ENCODE results near the gene SMIM29.

SMIM29 gene

GRCh38 chr6:34226066-34226465, 22.7 kb downstream of the SMIM29 start:
- no peak for DNase-seq (ENCODE audit: low read depth)

- no peak for DNase-seq (ENCODE audit: low read depth)
Observed at GRCh38 chr6:34225551-34225950, 23.3 kb downstream of the SMIM29 start.

GRCh38 chr6:34223956-34224940, 24.6 kb downstream of the SMIM29 start:
- DNase-seq (ENCODE audit: low read depth): peak; percentile 93

GRCh38 chr6:34223381-34223955, 25.3 kb downstream of the SMIM29 start:
- no peak for DNase-seq (ENCODE audit: low read depth)

GRCh38 chr6:34218691-34219090, 30.1 kb downstream of the SMIM29 start:
- DNase-seq (ENCODE audit: low read depth): no peak

- DNase-seq (ENCODE audit: low read depth): no peak
Observed at GRCh38 chr6:34213772-34214171, 35.0 kb downstream of the SMIM29 start.

GRCh38 chr6:34207695-34208443, 40.9 kb downstream of the SMIM29 start:
- no peak for DNase-seq (ENCODE audit: low read depth)

GRCh38 chr6:34206726-34207125, 42.1 kb downstream of the SMIM29 start:
- DNase-seq (ENCODE audit: low read depth): no peak

GRCh38 chr6:34205916-34206315, 42.9 kb downstream of the SMIM29 start:
- DNase-seq (ENCODE audit: low read depth): no peak

GRCh38 chr6:34205466-34205865, 43.3 kb downstream of the SMIM29 start:
- DNase-seq (ENCODE audit: low read depth): no peak

GRCh38 chr6:34204693-34205092, 44.1 kb downstream of the SMIM29 start:
- DNase-seq (ENCODE audit: low read depth): no peak

GRCh38 chr6:34202329-34203201, 46.2 kb downstream of the SMIM29 start:
- DNase-seq (ENCODE audit: low read depth): no peak

- no peak for DNase-seq (ENCODE audit: low read depth)
Observed at GRCh38 chr6:34201455-34202107, 47.2 kb downstream of the SMIM29 start.

GRCh38 chr6:34200340-34200971, 48.4 kb downstream of the SMIM29 start:
- no peak for DNase-seq (ENCODE audit: low read depth)

- no peak for DNase-seq (ENCODE audit: low read depth)
Observed at GRCh38 chr6:34196833-34197195, 52.0 kb downstream of the SMIM29 start.

All from activated T-helper 1 cell treated with Interleukin-2 at 50 U/mL for 16 hours (primary cell).